ENCODE results near the gene MYO15A.

DNA sequence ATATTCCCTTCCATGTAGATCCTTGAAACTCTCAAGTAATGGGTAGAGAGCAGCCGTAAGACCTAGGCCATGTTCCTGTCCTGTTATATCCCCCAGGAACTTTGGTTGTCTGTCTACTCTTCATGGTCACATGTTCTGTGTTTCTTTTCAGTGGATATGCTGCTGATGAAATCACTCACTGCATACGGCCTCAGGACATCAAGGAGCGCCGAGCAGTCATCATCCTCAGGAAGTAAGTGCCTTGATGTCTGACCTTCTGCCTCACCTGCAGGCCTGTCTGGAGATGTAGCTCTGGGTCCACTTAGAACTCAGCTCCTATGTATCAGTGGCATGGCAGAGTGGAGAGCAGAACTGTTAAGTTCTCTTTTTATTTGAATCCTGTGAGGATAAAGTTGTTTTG lies 86.2 kb downstream of the MYO15A start:
- TF ChIP-seq POLR2AphosphoS5 (IDR thresholded peaks at IDR 0.05; ENCODE audit: low read depth): no peak
- TF ChIP-seq, protein P1, sequence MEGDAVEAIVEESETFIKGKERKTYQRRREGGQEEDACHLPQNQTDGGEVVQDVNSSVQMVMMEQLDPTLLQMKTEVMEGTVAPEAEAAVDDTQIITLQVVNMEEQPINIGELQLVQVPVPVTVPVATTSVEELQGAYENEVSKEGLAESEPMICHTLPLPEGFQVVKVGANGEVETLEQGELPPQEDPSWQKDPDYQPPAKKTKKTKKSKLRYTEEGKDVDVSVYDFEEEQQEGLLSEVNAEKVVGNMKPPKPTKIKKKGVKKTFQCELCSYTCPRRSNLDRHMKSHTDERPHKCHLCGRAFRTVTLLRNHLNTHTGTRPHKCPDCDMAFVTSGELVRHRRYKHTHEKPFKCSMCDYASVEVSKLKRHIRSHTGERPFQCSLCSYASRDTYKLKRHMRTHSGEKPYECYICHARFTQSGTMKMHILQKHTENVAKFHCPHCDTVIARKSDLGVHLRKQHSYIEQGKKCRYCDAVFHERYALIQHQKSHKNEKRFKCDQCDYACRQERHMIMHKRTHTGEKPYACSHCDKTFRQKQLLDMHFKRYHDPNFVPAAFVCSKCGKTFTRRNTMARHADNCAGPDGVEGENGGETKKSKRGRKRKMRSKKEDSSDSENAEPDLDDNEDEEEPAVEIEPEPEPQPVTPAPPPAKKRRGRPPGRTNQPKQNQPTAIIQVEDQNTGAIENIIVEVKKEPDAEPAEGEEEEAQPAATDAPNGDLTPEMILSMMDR (conservative IDR thresholded peaks at IDR 0.05; ENCODE audit: low read depth in 2 of 2): no peak
- no peak for TF ChIP-seq JUNB (IDR thresholded peaks at IDR 0.05; ENCODE audit: unreplicated experiment)
- TF ChIP-seq, protein P2, sequence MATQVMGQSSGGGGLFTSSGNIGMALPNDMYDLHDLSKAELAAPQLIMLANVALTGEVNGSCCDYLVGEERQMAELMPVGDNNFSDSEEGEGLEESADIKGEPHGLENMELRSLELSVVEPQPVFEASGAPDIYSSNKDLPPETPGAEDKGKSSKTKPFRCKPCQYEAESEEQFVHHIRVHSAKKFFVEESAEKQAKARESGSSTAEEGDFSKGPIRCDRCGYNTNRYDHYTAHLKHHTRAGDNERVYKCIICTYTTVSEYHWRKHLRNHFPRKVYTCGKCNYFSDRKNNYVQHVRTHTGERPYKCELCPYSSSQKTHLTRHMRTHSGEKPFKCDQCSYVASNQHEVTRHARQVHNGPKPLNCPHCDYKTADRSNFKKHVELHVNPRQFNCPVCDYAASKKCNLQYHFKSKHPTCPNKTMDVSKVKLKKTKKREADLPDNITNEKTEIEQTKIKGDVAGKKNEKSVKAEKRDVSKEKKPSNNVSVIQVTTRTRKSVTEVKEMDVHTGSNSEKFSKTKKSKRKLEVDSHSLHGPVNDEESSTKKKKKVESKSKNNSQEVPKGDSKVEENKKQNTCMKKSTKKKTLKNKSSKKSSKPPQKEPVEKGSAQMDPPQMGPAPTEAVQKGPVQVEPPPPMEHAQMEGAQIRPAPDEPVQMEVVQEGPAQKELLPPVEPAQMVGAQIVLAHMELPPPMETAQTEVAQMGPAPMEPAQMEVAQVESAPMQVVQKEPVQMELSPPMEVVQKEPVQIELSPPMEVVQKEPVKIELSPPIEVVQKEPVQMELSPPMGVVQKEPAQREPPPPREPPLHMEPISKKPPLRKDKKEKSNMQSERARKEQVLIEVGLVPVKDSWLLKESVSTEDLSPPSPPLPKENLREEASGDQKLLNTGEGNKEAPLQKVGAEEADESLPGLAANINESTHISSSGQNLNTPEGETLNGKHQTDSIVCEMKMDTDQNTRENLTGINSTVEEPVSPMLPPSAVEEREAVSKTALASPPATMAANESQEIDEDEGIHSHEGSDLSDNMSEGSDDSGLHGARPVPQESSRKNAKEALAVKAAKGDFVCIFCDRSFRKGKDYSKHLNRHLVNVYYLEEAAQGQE (IDR thresholded peaks at IDR 0.05; ENCODE audit: unreplicated experiment): no peak
- no peak for TF ChIP-seq ZNF331 (CRISPR knock-in tag; IDR thresholded peaks at IDR 0.05; ENCODE audit: low read depth)
- no peak for TF ChIP-seq EZH2 (IDR thresholded peaks at IDR 0.05; ENCODE audit: low read depth, unreplicated experiment)
- no peak for TF ChIP-seq EZH2phosphoT487 (IDR thresholded peaks at IDR 0.05; ENCODE audit: unreplicated experiment)

All from GM23338 (cell line).